OCI-LY3 (cell line): ENCODE results near the gene TRIM41.
"Not testable (repeated sequence)": the region's sequence is repeated elsewhere in the genome, so short reads cannot be mapped to it uniquely, and the experiment has no call there.

Source experiments
- CTCF ChIP-seq: fragments of 200-600, 300-600 bp; sonication (generic); IDR thresholded peaks from 2 replicates; pipeline ENCODE4 v1.5.1; 2014; ENCODE audit warnings: antibody characterized with exemption, low read length, low read depth
- EZH2phosphoT487 ChIP-seq: fragments of 200-600 bp; shearing (Covaris generic); IDR thresholded peaks from 2 replicates; pipeline ENCODE4 v1.6.1; 2018; ENCODE audit warnings: antibody characterized with exemption, mixed run types, low read depth

- not testable (repeated sequence) for TF ChIP-seq CTCF, EZH2phosphoT487
Measured at GRCh38 chr5:181283841-181284755, 61.0 kb downstream of the TRIM41 start.
